ENCODE measurements around the gene ZNF543.

DNA sequence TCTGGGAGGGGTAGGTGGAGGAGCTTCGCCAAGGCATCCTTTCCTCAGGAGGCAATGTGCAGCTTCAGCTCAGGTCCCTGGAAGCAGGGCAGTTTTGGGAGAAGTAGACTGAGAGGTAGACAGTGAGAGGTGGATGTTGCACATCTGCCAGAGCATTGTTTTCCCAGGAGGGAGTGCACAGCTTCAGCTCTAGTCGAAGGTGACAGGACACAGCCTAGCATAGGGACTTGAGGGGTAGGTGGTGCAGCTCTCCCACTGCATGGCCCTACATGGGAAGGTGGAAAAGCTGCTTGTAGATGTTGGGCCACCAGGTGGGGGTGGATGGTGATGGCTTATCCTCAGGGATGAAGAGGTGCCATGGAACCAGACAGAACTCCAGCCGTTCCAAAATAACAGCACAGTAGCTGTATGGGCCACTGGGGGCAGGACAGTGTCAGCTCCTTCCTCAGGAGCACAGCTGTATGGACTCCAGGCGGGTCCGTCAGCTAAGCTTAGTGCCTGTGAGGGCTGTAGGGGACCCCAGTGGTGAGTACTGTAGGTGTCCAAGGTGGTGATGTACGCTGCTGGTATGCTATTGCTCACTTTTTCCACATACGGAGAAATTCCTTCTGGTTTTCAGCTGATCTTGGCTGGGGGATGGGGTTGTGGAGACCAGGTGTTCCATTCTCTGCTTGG, 17.4 kb upstream of the ZNF543 start:
- TF ChIP-seq GATA3 (IDR thresholded peaks at IDR 0.05; ENCODE audit: low read depth, low read length): no peak
- no peak for TF ChIP-seq GATA2 (IDR thresholded peaks at IDR 0.05; ENCODE audit: low read depth, low read length)

All from SH-SY5Y (cell line).